Neural cell (in vitro differentiated cells): ENCODE results near the gene MB21D2.

ENCODE experiments used
- EZH2 ChIP-seq: fragments of 200-600, 300-800 bp; shearing (Covaris generic), sonication (generic); IDR thresholded peaks from 2 replicates; pipeline ENCODE4 v1.6.1; 2014; ENCODE audit warnings: antibody characterized with exemption, low read length, borderline replicate concordance, mild to moderate bottlenecking; ENCODE audit not compliant: insufficient read depth, poor library complexity, severe bottlenecking
- MXI1 ChIP-seq: fragments of 450-650 bp; conservative IDR thresholded peaks from 2 replicates; pipeline ENCODE4 v1.6.1; 2014; ENCODE audit warnings: antibody characterized with exemption, mild to moderate bottlenecking; ENCODE audit not compliant: poor library complexity, severe bottlenecking
- POLR2AphosphoS5 ChIP-seq: IDR thresholded peaks from 2 replicates; pipeline ENCODE4 v1.6.1; 2012
- RAD21 ChIP-seq: fragments of 450-650 bp; conservative IDR thresholded peaks from 2 replicates; pipeline ENCODE4 v1.6.1; 2014; ENCODE audit warnings: antibody characterized with exemption, mild to moderate bottlenecking, moderate library complexity
- REST ChIP-seq: IDR thresholded peaks from 2 replicates; pipeline ENCODE4 v1.6.1; 2012; ENCODE audit warnings: borderline replicate concordance
- TAF1 ChIP-seq: IDR thresholded peaks from 2 replicates; pipeline ENCODE4 v1.6.1; 2012; ENCODE audit warnings: low read depth
- TF ChIP-seq, protein P1 (sequence below): fragments of 450-650 bp; IDR thresholded peaks from 2 replicates; pipeline ENCODE4 v1.5.1; 2014; ENCODE audit warnings: antibody characterized with exemption, mild to moderate bottlenecking, moderate library complexity; ENCODE audit not compliant: poor library complexity, severe bottlenecking

DNA sequence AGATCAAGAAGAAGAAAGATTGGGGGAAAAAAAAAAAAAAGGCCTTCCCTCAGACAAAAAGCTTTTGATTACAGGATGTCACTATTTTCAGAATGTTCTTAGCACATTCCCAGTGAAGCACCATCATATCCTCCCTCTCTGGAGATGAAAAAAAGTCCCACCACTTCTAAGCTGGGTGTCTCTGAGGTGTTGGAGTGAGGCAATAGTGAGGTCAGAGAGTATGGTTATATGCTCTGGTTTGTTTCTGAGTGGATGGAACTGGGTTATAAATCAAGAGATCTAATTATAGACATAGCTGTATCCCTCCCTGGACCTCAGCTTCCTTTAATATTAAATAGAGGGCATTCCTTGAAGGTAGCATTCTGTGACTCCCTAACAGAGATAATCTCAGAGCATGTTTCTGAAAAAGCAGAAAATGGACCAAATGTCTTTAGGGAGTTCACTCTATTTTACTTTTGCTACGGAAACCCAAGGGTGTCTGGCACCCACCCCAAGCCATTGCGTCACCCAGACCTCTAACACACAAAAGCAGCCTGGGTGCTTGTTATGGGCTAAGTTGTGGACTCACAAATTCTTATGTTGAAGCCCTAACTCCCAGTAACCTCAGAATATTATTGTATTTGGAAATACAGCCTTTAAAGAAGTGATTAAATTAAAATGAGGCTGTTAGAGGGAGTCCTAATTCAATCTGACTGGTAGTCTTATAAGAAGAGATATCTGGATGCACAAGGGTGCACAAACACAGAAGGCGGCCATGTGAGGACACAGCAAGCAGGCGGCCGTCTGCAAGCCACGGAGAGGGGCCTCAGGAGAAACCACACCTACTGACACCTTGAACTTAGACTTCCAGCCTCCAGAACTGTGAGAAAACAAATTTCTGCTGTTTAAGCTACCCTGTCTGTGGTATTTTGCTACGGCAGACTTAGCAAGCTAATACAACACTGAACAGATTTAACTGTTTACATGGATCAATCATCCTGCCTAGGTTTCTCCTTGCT lies 81.5 kb downstream of the MB21D2 start:
- TF ChIP-seq EZH2 (no peak), REST (no peak), POLR2AphosphoS5 (no peak), MXI1 (no peak), RAD21 (no peak), TAF1 (no peak)
- TF ChIP-seq, protein P1, sequence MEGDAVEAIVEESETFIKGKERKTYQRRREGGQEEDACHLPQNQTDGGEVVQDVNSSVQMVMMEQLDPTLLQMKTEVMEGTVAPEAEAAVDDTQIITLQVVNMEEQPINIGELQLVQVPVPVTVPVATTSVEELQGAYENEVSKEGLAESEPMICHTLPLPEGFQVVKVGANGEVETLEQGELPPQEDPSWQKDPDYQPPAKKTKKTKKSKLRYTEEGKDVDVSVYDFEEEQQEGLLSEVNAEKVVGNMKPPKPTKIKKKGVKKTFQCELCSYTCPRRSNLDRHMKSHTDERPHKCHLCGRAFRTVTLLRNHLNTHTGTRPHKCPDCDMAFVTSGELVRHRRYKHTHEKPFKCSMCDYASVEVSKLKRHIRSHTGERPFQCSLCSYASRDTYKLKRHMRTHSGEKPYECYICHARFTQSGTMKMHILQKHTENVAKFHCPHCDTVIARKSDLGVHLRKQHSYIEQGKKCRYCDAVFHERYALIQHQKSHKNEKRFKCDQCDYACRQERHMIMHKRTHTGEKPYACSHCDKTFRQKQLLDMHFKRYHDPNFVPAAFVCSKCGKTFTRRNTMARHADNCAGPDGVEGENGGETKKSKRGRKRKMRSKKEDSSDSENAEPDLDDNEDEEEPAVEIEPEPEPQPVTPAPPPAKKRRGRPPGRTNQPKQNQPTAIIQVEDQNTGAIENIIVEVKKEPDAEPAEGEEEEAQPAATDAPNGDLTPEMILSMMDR: no peak
